Cardiac muscle cell (in vitro differentiated cells and primary cell): ENCODE data around the gene SMAP1. TPM values are rescaled to one million over a fixed set of nuclear protein-coding genes. Genes with fewer than 3 reads are reported as not detected.

Source experiments
- DNase-seq, 2 donors: peaks; one replicate each; pipeline versions ENCODE4 v3.0.0 to v3.0.0-alpha.2; 2010 to 2017; ENCODE audit warnings: low read depth in 1 of 2, low spot score in 1 of 2
- H3K27ac ChIP-seq: fragments of 200-600 bp; sonication (generic); 2 replicates; pipeline ENCODE4 v1.5.1; 2016
- H3K27me3 ChIP-seq: fragments of 200-600 bp; sonication (generic); 2 replicates; pipeline ENCODE4 v1.6.0; 2016; ENCODE audit warnings: control low read depth
- H3K36me3 ChIP-seq: fragments of 200-600 bp; sonication (generic); 2 replicates; pipeline ENCODE4 v1.5.1; 2016; ENCODE audit warnings: control low read depth
- H3K4me1 ChIP-seq: fragments of 200-600 bp; sonication (generic); 2 replicates; pipeline ENCODE4 v1.8.1; 2017; ENCODE audit warnings: low read depth, mild to moderate bottlenecking, mixed run types
- H3K4me3 ChIP-seq: fragments of 200-600 bp; sonication (generic); 2 replicates; pipeline ENCODE4 v1.5.1; 2016; ENCODE audit warnings: mild to moderate bottlenecking
- H3K9me3 ChIP-seq: fragments of 200-600 bp; sonication (generic); 2 replicates; pipeline ENCODE4 v1.5.1; 2017; ENCODE audit warnings: low read depth, mild to moderate bottlenecking, control low read depth
- CTCF ChIP-seq: IDR thresholded peaks from 2 replicates; pipeline ENCODE4 v1.5.1; 2012; ENCODE audit warnings: low read depth, mild to moderate bottlenecking, low read length
- polyA plus RNA-seq: library from polyadenylated mRNA; unstranded; fragments of >200 nt; fragmentation: Nextera tagmentation; extraction: Ambion mirVana; gene quantifications from 2 replicates; pipeline ENCODE4 v1.2.1, GENCODE V29; 2016
- total RNA-seq: library from RNA; depleted of rRNA; stranded (reverse); fragments of >200 nt; gene quantifications from 2 replicates; pipeline ENCODE4 v1.2.3, GENCODE V29; 2016

SMAP1 gene
- total and polyA plus RNA-seq, 2 experiments from 2014 or later = 37.7 to 43.1 TPM

DNA sequence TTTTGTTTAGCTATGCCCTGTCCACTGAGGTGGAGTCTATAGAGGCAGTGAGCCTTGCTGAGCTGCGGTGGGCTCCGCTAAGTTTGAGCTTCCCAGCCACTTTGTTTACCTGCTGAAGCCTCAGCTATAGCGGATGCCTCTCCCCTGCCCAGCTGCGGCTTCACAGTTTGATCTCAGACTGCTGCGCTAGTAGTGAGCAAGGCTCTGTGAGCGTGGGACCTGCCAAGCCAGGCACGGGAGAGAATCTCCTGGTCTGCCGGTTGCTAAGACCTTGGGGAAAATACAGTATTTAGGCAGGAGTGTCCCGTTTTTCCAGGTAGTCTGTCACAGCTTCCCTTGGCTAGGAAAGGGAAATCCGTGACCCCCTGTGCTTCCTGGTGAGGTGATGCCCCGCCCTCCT lies 138.4 kb downstream of the SMAP1 start:
- Histone ChIP-seq H3K27me3 (no peaks in the 10 kb centered on the region), H3K4me3 (no peak overlapping the region), H3K4me1 (no peaks in the 10 kb centered on the region), H3K27ac (no peak overlapping the region), H3K36me3 (no peaks in the 10 kb centered on the region), H3K9me3 (no peaks in the 10 kb centered on the region)
- TF ChIP-seq CTCF = no peak
- DNase-seq = no peak

- no peak overlapping the region for H3K27ac ChIP-seq
- TF ChIP-seq CTCF = no peak
- H3K36me3 ChIP-seq = no peaks in the 10 kb centered on the region
- DNase-seq = peak in 1 of 2 donors; percentile 5
- H3K9me3 ChIP-seq = no peaks in the 10 kb centered on the region
- peaks cover 19% of the 10 kb centered on the region for H3K4me1 ChIP-seq
- no peak overlapping the region for H3K4me3 ChIP-seq
- H3K27me3 ChIP-seq = no peaks in the 10 kb centered on the region
These were observed 144.1 kb downstream of the SMAP1 start for GRCh38 chr6:70811788-70812187.

DNA sequence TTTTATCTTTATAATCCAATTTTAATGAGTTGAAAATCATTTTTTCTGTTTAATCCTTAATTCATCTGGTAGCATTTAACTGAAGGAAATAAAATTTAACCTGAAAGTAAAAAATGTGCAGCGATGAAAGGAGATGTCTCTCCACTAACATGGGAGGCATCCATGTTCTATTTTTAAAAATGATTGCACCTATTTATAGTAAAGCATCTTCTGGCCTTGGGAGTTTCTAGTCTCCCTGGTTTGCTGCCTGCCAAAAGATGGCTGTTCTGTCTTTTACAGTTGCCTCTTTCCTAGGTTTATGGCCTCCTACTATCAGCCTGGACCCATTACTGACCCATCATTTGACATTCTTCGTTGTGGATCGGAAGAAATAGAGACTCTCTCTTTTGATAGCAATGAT lies 146.2 kb downstream of the SMAP1 start:
- no peak for TF ChIP-seq CTCF
- Histone ChIP-seq H3K27ac (peak overlapping the region; percentile 38), H3K4me1 (peaks cover 19% of the 10 kb centered on the region), H3K27me3 (no peaks in the 10 kb centered on the region), H3K9me3 (no peaks in the 10 kb centered on the region), H3K36me3 (no peaks in the 10 kb centered on the region), H3K4me3 (no peak overlapping the region)
- DNase-seq = no peak

GRCh38 chr6:70819646-70820045 lies 152.0 kb downstream of the SMAP1 start:
- Histone ChIP-seq H3K4me3 (no peak overlapping the region), H3K4me1 (peaks cover 11% of the 10 kb centered on the region), H3K27ac (no peak overlapping the region), H3K9me3 (no peaks in the 10 kb centered on the region), H3K27me3 (no peaks in the 10 kb centered on the region), H3K36me3 (no peaks in the 10 kb centered on the region)
- no peak for DNase-seq
- TF ChIP-seq CTCF = no peak

DNA sequence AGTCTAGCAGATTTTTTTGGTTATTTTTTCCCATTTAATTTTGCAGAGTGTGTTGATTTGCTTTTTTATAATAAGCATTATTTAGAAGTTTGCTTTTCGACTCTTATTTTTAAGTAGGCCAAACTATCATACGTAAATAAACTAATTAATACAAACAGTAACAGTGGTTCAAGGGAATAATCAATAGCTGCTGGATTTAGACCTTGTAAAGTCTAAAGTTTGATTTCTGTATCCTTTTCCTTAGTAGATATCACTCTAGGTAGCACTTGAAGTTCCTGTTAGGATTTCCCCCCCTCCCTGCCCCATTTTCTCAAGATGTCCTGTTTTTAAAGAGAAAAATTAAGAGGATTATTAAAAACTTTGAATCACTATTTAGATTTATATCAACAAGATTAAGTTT lies 153.1 kb downstream of the SMAP1 start:
- H3K27ac ChIP-seq = no peak overlapping the region
- no peaks in the 10 kb centered on the region for H3K27me3 ChIP-seq
- no peaks in the 10 kb centered on the region for H3K36me3 ChIP-seq
- TF ChIP-seq CTCF = no peak
- no peaks in the 10 kb centered on the region for H3K9me3 ChIP-seq
- DNase-seq = no peak
- H3K4me1 ChIP-seq = peaks cover 7% of the 10 kb centered on the region
- no peak overlapping the region for H3K4me3 ChIP-seq

GRCh38 chr6:70821751-70822150 lies 154.1 kb downstream of the SMAP1 start:
- Histone ChIP-seq H3K4me1 (peaks cover 7% of the 10 kb centered on the region), H3K9me3 (no peaks in the 10 kb centered on the region), H3K36me3 (no peaks in the 10 kb centered on the region), H3K27me3 (no peaks in the 10 kb centered on the region), H3K4me3 (no peak overlapping the region), H3K27ac (no peak overlapping the region)
- no peak for DNase-seq
- no peak for TF ChIP-seq CTCF
